ENCODE measurements around the gene DNAJC16. TPM values are rescaled to one million over a fixed set of nuclear protein-coding genes. Genes with fewer than 3 reads are reported as not detected.

The DNAJC16 gene
- total and polyA plus RNA-seq, 2 of the 13 experiments (the other 11 are each of a cell fraction or from before 2014, with no cell fraction given): 11.4 to 15.4 TPM

DNA sequence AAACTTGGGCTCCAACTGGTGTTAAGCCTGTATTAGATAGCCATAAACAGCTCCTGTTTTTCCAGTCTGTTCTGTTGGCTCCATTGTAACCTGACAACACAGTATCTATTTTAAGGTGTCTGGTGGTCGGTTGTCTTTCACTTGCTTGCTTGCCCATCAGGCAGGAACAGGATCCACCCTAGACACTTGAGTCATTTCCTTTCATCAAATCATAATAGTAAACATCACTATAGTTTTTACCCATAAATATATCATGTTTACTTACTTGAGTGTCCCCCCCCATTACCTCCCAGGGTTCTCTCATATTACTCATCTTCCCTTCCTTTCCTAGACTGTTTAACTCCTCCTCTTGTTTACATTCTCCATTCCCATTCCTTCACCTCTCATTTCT is 93.5 kb downstream of the DNAJC16 start:
- Histone ChIP-seq H3K4me1 (ENCODE audit: insufficient read depth, low read length) (peaks cover 75% of the 10 kb centered on the region), H3K9me3 (ENCODE audit: low read length) (no peaks in the 10 kb centered on the region), H2AFZ (ENCODE audit: low read length) (no peak overlapping the region), H3K36me3 (replicated peaks in 1 of 2; ENCODE audit: control insufficient read depth in 1 of 2, insufficient read depth in 2 of 2, low read length in 2 of 2) (peaks cover 3 to 6% of the 10 kb centered on the region in 2 experiments; a peak in 3 of 5 replicates), H3K27ac (ENCODE audit: extremely low read length, insufficient read depth, low read length) (peak overlapping the region; percentile 95), H3K4me3 (replicated peaks in 1 of 3; ENCODE audit: insufficient read depth in 1 of 3, low read depth in 2 of 3, low read length in 3 of 3) (peak overlapping the region; percentile 87 to 100 (median 97); a peak in 5 of 6 replicates), H4K20me1 (ENCODE audit: insufficient read depth, low read length) (peaks cover 53% of the 10 kb centered on the region), H3K27me3 (ENCODE audit: control insufficient read depth in 1 of 2, insufficient read depth in 2 of 2, low read length in 2 of 2) (no peaks in the 10 kb centered on the region; a peak in 1 of 5 replicates), H3K9ac (ENCODE audit: insufficient read depth, low read depth, low read length) (peak overlapping the region; percentile 50), H3K79me2 (ENCODE audit: insufficient read depth, low read length) (peaks cover 71% of the 10 kb centered on the region), H3K4me2 (ENCODE audit: low read depth, low read length) (peak overlapping the region; percentile 92)
- no peak for ATAC-seq
- intact Hi-C loops (cut with micrococcal nuclease; ENCODE audit: unreplicated experiment) (loop anchor here (10.0 kb wide), 1 partner anchor 65 kb away; the partner anchor contains the start of gene PLEKHM2), in situ Hi-C loops (cut with HindIII; ENCODE audit: extremely low pct_ligation_motif_present, low pct_unique_long_range_greater_than_20kb) (no loop called here)
- 50% methylated on average over 1 of the region's 1 CpG for WGBS (ENCODE audit: low lambda C conversion rate)
- no TSS peak for BruUV-seq (replicated peaks)
- TF ChIP-seq ZNF235 (CRISPR knock-in tag; IDR thresholded peaks at IDR 0.05; ENCODE audit: borderline replicate concordance): no peak
- TF ChIP-seq FOXA1 (IDR thresholded peaks at IDR 0.05): no peak
- TF ChIP-seq FOXA1 (CRISPR knock-in tag; IDR thresholded peaks at IDR 0.05): peak; percentile 43; the same call in 1 of the 2 replicates
- no peak for TF ChIP-seq ZNF501 (CRISPR knock-in tag; IDR thresholded peaks at IDR 0.05)
- peak; percentile 20 for TF ChIP-seq SAP130 (CRISPR knock-in tag; IDR thresholded peaks at IDR 0.05; ENCODE audit: low read depth)
- TF ChIP-seq, protein P1, sequence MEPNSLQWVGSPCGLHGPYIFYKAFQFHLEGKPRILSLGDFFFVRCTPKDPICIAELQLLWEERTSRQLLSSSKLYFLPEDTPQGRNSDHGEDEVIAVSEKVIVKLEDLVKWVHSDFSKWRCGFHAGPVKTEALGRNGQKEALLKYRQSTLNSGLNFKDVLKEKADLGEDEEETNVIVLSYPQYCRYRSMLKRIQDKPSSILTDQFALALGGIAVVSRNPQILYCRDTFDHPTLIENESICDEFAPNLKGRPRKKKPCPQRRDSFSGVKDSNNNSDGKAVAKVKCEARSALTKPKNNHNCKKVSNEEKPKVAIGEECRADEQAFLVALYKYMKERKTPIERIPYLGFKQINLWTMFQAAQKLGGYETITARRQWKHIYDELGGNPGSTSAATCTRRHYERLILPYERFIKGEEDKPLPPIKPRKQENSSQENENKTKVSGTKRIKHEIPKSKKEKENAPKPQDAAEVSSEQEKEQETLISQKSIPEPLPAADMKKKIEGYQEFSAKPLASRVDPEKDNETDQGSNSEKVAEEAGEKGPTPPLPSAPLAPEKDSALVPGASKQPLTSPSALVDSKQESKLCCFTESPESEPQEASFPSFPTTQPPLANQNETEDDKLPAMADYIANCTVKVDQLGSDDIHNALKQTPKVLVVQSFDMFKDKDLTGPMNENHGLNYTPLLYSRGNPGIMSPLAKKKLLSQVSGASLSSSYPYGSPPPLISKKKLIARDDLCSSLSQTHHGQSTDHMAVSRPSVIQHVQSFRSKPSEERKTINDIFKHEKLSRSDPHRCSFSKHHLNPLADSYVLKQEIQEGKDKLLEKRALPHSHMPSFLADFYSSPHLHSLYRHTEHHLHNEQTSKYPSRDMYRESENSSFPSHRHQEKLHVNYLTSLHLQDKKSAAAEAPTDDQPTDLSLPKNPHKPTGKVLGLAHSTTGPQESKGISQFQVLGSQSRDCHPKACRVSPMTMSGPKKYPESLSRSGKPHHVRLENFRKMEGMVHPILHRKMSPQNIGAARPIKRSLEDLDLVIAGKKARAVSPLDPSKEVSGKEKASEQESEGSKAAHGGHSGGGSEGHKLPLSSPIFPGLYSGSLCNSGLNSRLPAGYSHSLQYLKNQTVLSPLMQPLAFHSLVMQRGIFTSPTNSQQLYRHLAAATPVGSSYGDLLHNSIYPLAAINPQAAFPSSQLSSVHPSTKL (CRISPR knock-in tag; IDR thresholded peaks at IDR 0.05): 0 out of 2 replicates have a peak, but pooled peaks have one; percentile 9
- TF ChIP-seq FOXA3 (CRISPR knock-in tag; IDR thresholded peaks at IDR 0.05): peak; percentile 62; the same call in 1 of the 2 replicates
- TF ChIP-seq FOXP1 (IDR thresholded peaks at IDR 0.05): no peak
- TF ChIP-seq FOXP1 (CRISPR knock-in tag; IDR thresholded peaks at IDR 0.05): peak; percentile 40
- ChIA-PET POLR2A (interaction anchor here (1.2 to 8.5 kb wide), 2 partner anchors 17 to 36 kb away, joined by 5 to 188 read pairs; no protein-coding TSS in a partner anchor), CTCF (ENCODE audit: low intra/inter-chr PET ratio, low total read pairs) (no interaction called here)
- no peak for DNase-seq (ENCODE audit: low spot score)
- FAIRE-seq: no peak

All from HepG2 (cell line).